ENCODE measurements around the gene WIZ. TPM values are rescaled to one million over a fixed set of nuclear protein-coding genes. Genes with fewer than 3 reads are reported as not detected.

WIZ gene, protein sequence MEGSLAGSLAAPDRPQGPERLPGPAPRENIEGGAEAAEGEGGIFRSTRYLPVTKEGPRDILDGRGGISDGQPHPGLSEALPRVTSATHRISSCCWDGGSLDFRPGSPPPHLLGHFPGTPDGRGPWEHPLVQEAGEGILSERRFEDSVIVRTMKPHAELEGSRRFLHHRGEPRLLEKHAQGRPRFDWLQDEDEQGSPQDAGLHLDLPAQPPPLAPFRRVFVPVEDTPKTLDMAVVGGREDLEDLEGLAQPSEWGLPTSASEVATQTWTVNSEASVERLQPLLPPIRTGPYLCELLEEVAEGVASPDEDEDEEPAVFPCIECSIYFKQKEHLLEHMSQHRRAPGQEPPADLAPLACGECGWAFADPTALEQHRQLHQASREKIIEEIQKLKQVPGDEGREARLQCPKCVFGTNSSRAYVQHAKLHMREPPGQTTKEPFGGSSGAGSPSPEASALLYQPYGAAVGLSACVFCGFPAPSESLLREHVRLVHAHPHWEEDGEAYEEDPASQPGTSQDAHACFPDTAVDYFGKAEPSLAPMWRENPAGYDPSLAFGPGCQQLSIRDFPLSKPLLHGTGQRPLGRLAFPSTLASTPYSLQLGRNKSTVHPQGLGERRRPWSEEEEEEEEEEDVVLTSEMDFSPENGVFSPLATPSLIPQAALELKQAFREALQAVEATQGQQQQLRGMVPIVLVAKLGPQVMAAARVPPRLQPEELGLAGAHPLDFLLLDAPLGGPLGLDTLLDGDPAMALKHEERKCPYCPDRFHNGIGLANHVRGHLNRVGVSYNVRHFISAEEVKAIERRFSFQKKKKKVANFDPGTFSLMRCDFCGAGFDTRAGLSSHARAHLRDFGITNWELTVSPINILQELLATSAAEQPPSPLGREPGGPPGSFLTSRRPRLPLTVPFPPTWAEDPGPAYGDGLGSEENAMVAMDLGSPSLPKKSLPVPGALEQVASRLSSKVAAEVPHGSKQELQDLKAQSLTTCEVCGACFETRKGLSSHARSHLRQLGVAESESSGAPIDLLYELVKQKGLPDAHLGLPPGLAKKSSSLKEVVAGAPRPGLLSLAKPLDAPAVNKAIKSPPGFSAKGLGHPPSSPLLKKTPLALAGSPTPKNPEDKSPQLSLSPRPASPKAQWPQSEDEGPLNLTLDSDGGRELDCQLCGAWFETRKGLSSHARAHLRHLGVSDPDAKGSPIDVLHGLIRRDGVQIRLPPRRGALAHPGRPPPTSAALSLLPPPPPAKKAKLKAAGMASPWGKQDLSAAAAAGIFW (N-terminal part only)
- total RNA-seq (2012; rRNA removed), result 0.90 and 1.1 TPM in 2 replicates
- polyA plus RNA-seq (2012; rRNA removed), result 27.1 and 31.6 TPM in 2 replicates
- polyA plus RNA-seq (2012; cell fraction: cytosol; rRNA removed), result 13.7 and 31.4 TPM in 2 replicates
- polyA plus RNA-seq (2012; cell fraction: nucleus; rRNA removed; ENCODE audit: low replicate concordance), result 38.0 and 74.0 TPM in 2 replicates
- percentile 58 among the genes with signal in this experiment for Bru-seq, nascent RNA
- BruChase-seq, experiment 1, labeled RNA remaining after a 6-hour chase, result percentile 72 among the genes with signal in this experiment
- BruChase-seq, experiment 2, labeled RNA remaining after a 2-hour chase, result percentile 61 among the genes with signal in this experiment
- long read RNA-seq, partial matches to known transcripts, result 34 of 35 reads
- long read RNA-seq, other reads (novel, unspliced or antisense), result 1 of 35 reads

DNA sequence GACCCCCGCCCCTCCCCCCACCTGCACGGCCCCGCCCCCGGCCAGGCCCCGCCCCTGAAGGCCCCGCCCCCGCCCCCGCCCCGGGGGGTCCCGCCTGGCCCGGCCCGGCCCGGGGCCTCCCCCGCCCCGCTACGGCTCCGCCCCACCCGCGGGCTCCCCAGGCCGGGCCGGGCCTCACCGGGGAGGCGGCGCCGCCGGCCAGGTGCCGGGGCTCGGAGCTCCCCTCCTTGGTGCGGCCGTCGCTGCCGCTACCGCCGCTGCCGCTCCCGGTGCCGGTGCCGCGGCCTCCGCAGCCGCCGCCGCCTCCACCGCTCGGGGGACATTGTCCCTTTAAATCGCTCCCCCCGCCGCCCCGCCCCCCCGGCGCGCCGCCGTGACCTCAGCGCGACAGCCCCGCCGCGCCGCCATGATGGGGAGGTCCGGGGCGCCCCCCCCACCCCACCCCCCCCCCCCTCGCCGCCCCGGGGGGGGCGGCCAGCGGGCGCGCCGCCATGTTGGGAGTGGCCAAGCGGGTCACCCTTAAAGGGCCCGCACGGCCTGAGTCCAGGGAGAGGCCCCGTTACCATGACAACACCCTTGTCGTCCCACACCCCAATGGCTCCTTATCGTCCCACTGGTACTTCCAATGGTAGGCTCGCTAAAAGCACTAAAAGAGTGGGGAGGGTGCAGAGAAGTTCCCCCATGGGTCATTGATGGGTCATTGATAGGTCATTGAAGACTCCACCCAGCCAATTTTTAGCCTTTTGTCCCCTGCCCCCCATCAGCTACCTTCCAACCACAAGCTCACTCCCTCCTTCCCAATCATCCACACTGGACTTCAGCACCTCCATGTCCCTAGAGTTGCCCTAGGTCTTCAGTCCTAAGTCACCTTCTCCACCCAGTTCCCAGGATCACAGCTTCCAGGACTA, at the start of gene WIZ:
Gene WIZ (minus strand): TSS at position 337 of the 908 bp plus-strand sequence. CDS start 1,649 bp downstream, outside the sequence.
- Histone ChIP-seq H4K91ac (ENCODE audit: insufficient read depth, low read depth, low read length) (no peak within 1 kb of the TSS), H4K8ac (ENCODE audit: low read depth in 2 of 2, low read length in 2 of 2) (peak within 1 kb of the TSS; percentile 89 to 94), H3K9me3 (ENCODE audit: control insufficient read depth, insufficient read depth, low read length) (no peaks in the 10 kb centered on the region), H3K27ac (ENCODE audit: insufficient read depth, low read length) (peak within 1 kb of the TSS; percentile 7; the same call in 1 of the 2 replicates), H4K20me1 (ENCODE audit: insufficient read depth, low read length) (no peaks in the 10 kb centered on the region; the same call in 1 of the 2 replicates), H3K4me1 (ENCODE audit: control insufficient read depth, insufficient read depth, low read length) (peaks cover 7% of the 10 kb centered on the region; the same call in 1 of the 2 replicates), H2BK5ac (ENCODE audit: low read depth, low read length, poor library complexity, severe bottlenecking) (peak within 1 kb of the TSS; percentile 79), H2AK5ac (ENCODE audit: low read depth, low read length) (peak within 1 kb of the TSS; percentile 91; the same call in 1 of the 2 replicates), H2AK9ac (replicated peaks; ENCODE audit: low read depth, low read length, poor library complexity) (peak within 1 kb of the TSS; percentile 96), H3K79me1 (ENCODE audit: low read depth in 1 of 2, low read length in 2 of 2) (peaks cover 0 to 6% of the 10 kb centered on the region in 2 experiments; a peak in 1 of 4 replicates), H2BK120ac (ENCODE audit: low read depth, low read length) (peak within 1 kb of the TSS; percentile 66; the same call in 1 of the 2 replicates), H3K14ac (replicated peaks; ENCODE audit: low read depth, low read length) (peak within 1 kb of the TSS; percentile 89), H3K9me1 (ENCODE audit: insufficient read depth, low read length) (peaks cover 20% of the 10 kb centered on the region), H3K9ac (ENCODE audit: low read depth, low read length) (peak within 1 kb of the TSS; percentile 17; the same call in 1 of the 2 replicates), H2BK20ac (ENCODE audit: low read depth, low read length) (no peak within 1 kb of the TSS), H3K4me3 (ENCODE audit: insufficient read depth, low read depth, low read length) (peak within 1 kb of the TSS; percentile 71), H3K4me2 (ENCODE audit: low read depth, low read length) (peak within 1 kb of the TSS; percentile 70), H2AFZ (replicated peaks; ENCODE audit: low read length, poor library complexity) (peak within 1 kb of the TSS; percentile 95), H2BK15ac (ENCODE audit: low read depth, low read length) (peak within 1 kb of the TSS; percentile 74; the same call in 1 of the 3 replicates), H3K36me3 (ENCODE audit: control insufficient read depth, insufficient read depth, low read length) (peaks cover 8% of the 10 kb centered on the region; the same call in 1 of the 2 replicates), H3K18ac (ENCODE audit: low read depth, low read length) (peak within 1 kb of the TSS; percentile 63; the same call in 1 of the 2 replicates), H3K23ac (ENCODE audit: low read depth, low read length) (no peak within 1 kb of the TSS; the same call in 1 of the 2 replicates), H3K27me3 (ENCODE audit: control insufficient read depth, insufficient read depth, low read length) (peaks cover 2% of the 10 kb centered on the region; the same call in 1 of the 2 replicates), H3K56ac (ENCODE audit: extremely low read depth, insufficient read depth, low read length) (no peak within 1 kb of the TSS), H3K4ac (ENCODE audit: low read depth, low read length) (peak within 1 kb of the TSS; percentile 82), H4K5ac (ENCODE audit: low read depth, low read length) (peak within 1 kb of the TSS; percentile 45)
- DNase-seq (peak; percentile 55), ATAC-seq (ENCODE audit: low read depth) (peak; percentile 80)
- no TSS peak for BruUV-seq (replicated peaks)
- intact Hi-C loops (cut with micrococcal nuclease), result loop anchor here (10.0 kb wide), 1 partner anchor 105 kb away; no protein-coding TSS in a partner anchor
- in situ Hi-C loops (cut with MboI; ENCODE audit: low sequenced_read_pairs), result loop anchor here (25.0 kb wide), 1 partner anchor 888 kb away; the partner anchor contains the start of gene NDUFB7
- ChIA-PET CTCF (no interaction called here), POLR2A (ENCODE audit: unreplicated experiment) (no interaction called here)
- dilution Hi-C loops (cut with HindIII; ENCODE audit: low sequenced_read_pairs, unreplicated experiment), result no loop called here
- TF ChIP-seq MAZ (IDR thresholded peaks at IDR 0.05; ENCODE audit: borderline replicate concordance, low read depth, low read length), result peak; percentile 94
- TF ChIP-seq RCOR1 (IDR thresholded peaks at IDR 0.05; ENCODE audit: insufficient replicate concordance, low read length), result no peak
- TF ChIP-seq MXI1 (IDR thresholded peaks at IDR 0.05; ENCODE audit: borderline replicate concordance, low read depth, low read length), result no peak
- TF ChIP-seq NFE2L2 (IDR thresholded peaks at IDR 0.05; ENCODE audit: low read depth, low read length), result no peak
- WGBS, 2 experiments (ENCODE audit: extremely low coverage in 2 of 2, insufficient read length in 1 of 2), result 0% methylated on average over 6 of the region's 77 CpGs; no CpG with 5 or more reads in 1 of the 2 experiments

All from IMR-90 (cell line).